Astrocyte (in vitro differentiated cells and primary cell): ENCODE results near the gene LCE1A. TPM values are rescaled to one million over a fixed set of nuclear protein-coding genes. Genes with fewer than 3 reads are reported as not detected.

Source experiments
- DNase-seq: peaks from one replicate; pipeline ENCODE4 v3.0.0-alpha.2; 2010; ENCODE audit warnings: low read depth
- FAIRE-seq: peaks from 2 replicates; lab custom pipeline; 2011; peaks lifted over from hg19 to GRCh38; lab: Jason Lieb, UNC
- H2AFZ ChIP-seq: 2 replicates; pipeline ENCODE4 v1.6.0; 2012; ENCODE audit warnings: low read depth, low read length, inconsistent platforms
- H3K27ac ChIP-seq: 2 replicates; pipeline ENCODE4 v1.5.1; 2011; ENCODE audit warnings: low read depth, low read length, inconsistent platforms
- H3K27me3 ChIP-seq: 2 replicates; pipeline ENCODE4 v1.6.0; 2011; ENCODE audit warnings: low read length, inconsistent platforms; ENCODE audit not compliant: insufficient read depth
- H3K36me3 ChIP-seq: 2 replicates; pipeline ENCODE4 v1.5.1; 2011; ENCODE audit warnings: low read length, inconsistent platforms; ENCODE audit not compliant: insufficient read depth
- H3K4me1 ChIP-seq: 2 replicates; pipeline ENCODE4 v1.5.1; 2011; ENCODE audit warnings: low read length, inconsistent platforms; ENCODE audit not compliant: insufficient read depth
- H3K4me2 ChIP-seq: 2 replicates; pipeline ENCODE4 v1.6.0; 2012; ENCODE audit warnings: low read length, inconsistent platforms
- H3K4me3 ChIP-seq: 2 replicates; pipeline ENCODE4 v1.5.1; 2011; ENCODE audit warnings: low read depth, mild to moderate bottlenecking, low read length, inconsistent platforms; ENCODE audit not compliant: insufficient read depth
- H3K79me2 ChIP-seq: 2 replicates; pipeline ENCODE4 v1.6.0; 2012; ENCODE audit warnings: mild to moderate bottlenecking, low read length, inconsistent platforms; ENCODE audit not compliant: insufficient read depth
- H3K9ac ChIP-seq: 2 replicates; pipeline ENCODE4 v1.6.0; 2012; ENCODE audit warnings: mild to moderate bottlenecking, low read length, inconsistent platforms
- H3K9me3 ChIP-seq: 2 replicates; pipeline ENCODE4 v1.5.1; 2012; ENCODE audit warnings: low read depth, mild to moderate bottlenecking, low read length, inconsistent platforms; ENCODE audit not compliant: insufficient read depth
- H4K20me1 ChIP-seq: 2 replicates; pipeline ENCODE4 v1.6.0; 2012; ENCODE audit warnings: low read length, inconsistent platforms; ENCODE audit not compliant: insufficient read depth
- H3K27ac Mint-ChIP-seq: one replicate; pipeline ENCODE4 v1.8.0; 2021; ENCODE audit warnings: mild to moderate bottlenecking, mixed read lengths; ENCODE audit not compliant: unreplicated experiment
- H3K27me3 Mint-ChIP-seq: one replicate; pipeline ENCODE4 v1.8.0; 2021; ENCODE audit warnings: low read depth, mixed read lengths; ENCODE audit not compliant: unreplicated experiment
- H3K36me3 Mint-ChIP-seq: one replicate; pipeline ENCODE4 v1.8.0; 2021; ENCODE audit warnings: low read depth, mixed read lengths; ENCODE audit not compliant: unreplicated experiment
- H3K4me1 Mint-ChIP-seq: one replicate; pipeline ENCODE4 v1.8.0; 2021; ENCODE audit warnings: low read depth, mixed read lengths; ENCODE audit not compliant: unreplicated experiment
- H3K4me3 Mint-ChIP-seq: one replicate; pipeline ENCODE4 v1.8.0; 2021; ENCODE audit warnings: mild to moderate bottlenecking, moderate library complexity, mixed read lengths; ENCODE audit not compliant: unreplicated experiment
- H3K9me3 Mint-ChIP-seq: one replicate; pipeline ENCODE4 v1.8.0; 2021; ENCODE audit warnings: mild to moderate bottlenecking, mixed read lengths; ENCODE audit not compliant: unreplicated experiment
- EZH2 ChIP-seq: IDR thresholded peaks from 2 replicates; pipeline ENCODE4 v1.6.1; 2012; ENCODE audit warnings: mild to moderate bottlenecking, low read length, inconsistent platforms; ENCODE audit not compliant: insufficient read depth
- total RNA-seq: library from RNA; stranded (reverse); gene quantifications from 2 replicates; pipeline ENCODE4 v1.2.1, GENCODE V29; 2021
- TF ChIP-seq, protein P1 (sequence below): IDR thresholded peaks from 2 replicates; pipeline ENCODE4 v1.5.1; 2011; ENCODE audit warnings: low read depth, mild to moderate bottlenecking, inconsistent platforms, low read length, moderate library complexity; ENCODE audit not compliant: insufficient read depth

Gene LCE1A
- total RNA-seq, 1 donor from 2014 or later = not detected

DNA sequence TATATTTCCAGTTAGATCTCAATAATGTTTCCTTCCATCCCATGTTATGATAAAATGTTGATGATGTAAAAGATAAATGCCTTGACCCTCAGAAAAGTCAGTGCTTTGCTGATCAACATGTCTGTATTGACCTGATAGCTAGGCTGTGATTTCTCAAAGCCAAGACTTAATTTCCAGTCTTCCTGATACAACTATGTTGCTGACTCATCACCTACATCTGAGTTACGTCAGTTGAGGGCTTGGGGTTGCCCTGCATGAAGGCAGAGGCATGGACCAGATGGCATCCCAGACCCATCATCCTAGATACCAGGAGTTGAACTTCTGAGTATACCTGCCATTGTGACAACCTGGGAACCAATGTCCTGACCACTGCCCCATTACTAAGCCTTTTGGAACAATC lies 25.9 kb upstream of the LCE1A start:
- no peaks in the 10 kb centered on the region for H3K9me3 Mint-ChIP-seq
- H3K27ac Mint-ChIP-seq = no peak overlapping the region
- H3K4me1 Mint-ChIP-seq = no peaks in the 10 kb centered on the region
- no peak overlapping the region for H3K27ac ChIP-seq
- no peaks in the 10 kb centered on the region for H3K4me1 ChIP-seq
- H3K79me2 ChIP-seq = no peaks in the 10 kb centered on the region
- TF ChIP-seq, protein P1, sequence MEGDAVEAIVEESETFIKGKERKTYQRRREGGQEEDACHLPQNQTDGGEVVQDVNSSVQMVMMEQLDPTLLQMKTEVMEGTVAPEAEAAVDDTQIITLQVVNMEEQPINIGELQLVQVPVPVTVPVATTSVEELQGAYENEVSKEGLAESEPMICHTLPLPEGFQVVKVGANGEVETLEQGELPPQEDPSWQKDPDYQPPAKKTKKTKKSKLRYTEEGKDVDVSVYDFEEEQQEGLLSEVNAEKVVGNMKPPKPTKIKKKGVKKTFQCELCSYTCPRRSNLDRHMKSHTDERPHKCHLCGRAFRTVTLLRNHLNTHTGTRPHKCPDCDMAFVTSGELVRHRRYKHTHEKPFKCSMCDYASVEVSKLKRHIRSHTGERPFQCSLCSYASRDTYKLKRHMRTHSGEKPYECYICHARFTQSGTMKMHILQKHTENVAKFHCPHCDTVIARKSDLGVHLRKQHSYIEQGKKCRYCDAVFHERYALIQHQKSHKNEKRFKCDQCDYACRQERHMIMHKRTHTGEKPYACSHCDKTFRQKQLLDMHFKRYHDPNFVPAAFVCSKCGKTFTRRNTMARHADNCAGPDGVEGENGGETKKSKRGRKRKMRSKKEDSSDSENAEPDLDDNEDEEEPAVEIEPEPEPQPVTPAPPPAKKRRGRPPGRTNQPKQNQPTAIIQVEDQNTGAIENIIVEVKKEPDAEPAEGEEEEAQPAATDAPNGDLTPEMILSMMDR = no peak
- TF ChIP-seq EZH2 = no peak
- H3K36me3 ChIP-seq = no peaks in the 10 kb centered on the region
- no peaks in the 10 kb centered on the region for H3K36me3 Mint-ChIP-seq
- no peaks in the 10 kb centered on the region for H4K20me1 ChIP-seq
- H3K4me3 ChIP-seq = no peak overlapping the region
- H3K9ac ChIP-seq = no peak overlapping the region
- DNase-seq (no peak), FAIRE-seq (no peak)
- H2AFZ ChIP-seq = no peak overlapping the region
- H3K9me3 ChIP-seq = no peaks in the 10 kb centered on the region
- H3K27me3 Mint-ChIP-seq = peaks cover 2% of the 10 kb centered on the region
- H3K27me3 ChIP-seq = no peaks in the 10 kb centered on the region
- no peak overlapping the region for H3K4me2 ChIP-seq
- H3K4me3 Mint-ChIP-seq = no peak overlapping the region

DNA sequence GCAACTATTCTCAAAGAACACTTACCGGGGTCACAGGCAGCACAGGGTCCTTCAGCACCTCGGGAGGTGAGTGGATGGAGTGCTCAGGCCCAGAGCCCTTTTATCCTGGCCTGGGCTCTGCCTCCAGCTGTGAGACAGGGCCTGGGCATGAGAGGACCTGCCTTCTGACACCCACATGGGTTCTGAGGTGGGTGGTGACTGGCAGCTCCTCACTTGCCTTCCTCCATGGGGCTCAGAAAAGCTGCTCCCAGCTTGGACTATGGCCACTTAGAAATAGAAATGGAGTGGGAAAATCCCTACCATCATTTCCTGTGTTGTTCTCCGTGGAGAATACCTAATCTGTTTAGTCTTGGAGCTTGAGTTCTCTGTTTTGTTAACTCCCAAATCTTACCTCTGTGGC lies 20.7 kb upstream of the LCE1A start, which contains the start of gene LCE1C:
Gene LCE1C, minus strand, starts transcription at position 76 of the 400 bp plus-strand sequence. CDS start 1,173 bp downstream, outside the sequence.
- Histone ChIP-seq H3K4me3 (no peak within 1 kb of the TSS), H3K27me3 (no peaks in the 10 kb centered on the region), H2AFZ (no peak within 1 kb of the TSS), H3K4me2 (no peak within 1 kb of the TSS), H3K9ac (no peak within 1 kb of the TSS), H3K36me3 (no peaks in the 10 kb centered on the region), H3K27ac (no peak within 1 kb of the TSS), H3K4me1 (no peaks in the 10 kb centered on the region), H4K20me1 (no peaks in the 10 kb centered on the region), H3K79me2 (no peaks in the 10 kb centered on the region), H3K9me3 (no peaks in the 10 kb centered on the region)
- Mint-ChIP-seq H3K9me3 (no peaks in the 10 kb centered on the region), H3K4me1 (no peaks in the 10 kb centered on the region), H3K27me3 (peaks cover 5% of the 10 kb centered on the region), H3K4me3 (no peak within 1 kb of the TSS), H3K36me3 (no peaks in the 10 kb centered on the region), H3K27ac (no peak within 1 kb of the TSS)
- DNase-seq (no peak), FAIRE-seq (no peak)
- TF ChIP-seq, protein P1 = no peak
- no peak for TF ChIP-seq EZH2

DNA sequence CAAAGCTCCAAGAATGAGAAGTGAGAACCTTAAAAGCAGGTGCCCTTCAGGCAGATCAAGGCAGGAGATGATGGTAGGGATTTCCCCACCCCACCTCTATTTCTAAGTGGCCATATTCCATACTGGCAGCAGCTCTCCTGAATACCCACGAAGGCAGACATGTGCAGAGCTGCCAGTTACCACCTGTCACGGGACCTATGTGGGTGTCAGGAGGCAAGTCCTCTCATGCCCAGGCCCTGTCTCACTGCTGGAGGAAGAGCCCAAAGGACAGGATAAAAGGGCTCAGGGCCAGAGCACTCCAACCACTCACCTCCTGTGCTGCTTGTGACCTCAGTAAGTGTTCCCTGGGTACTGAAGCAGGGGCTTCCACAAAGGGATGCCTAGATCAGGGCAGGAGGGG lies 16.2 kb upstream of the LCE1A start:
- Histone ChIP-seq H3K4me3 (no peak overlapping the region), H4K20me1 (no peaks in the 10 kb centered on the region), H3K27ac (no peak overlapping the region), H3K27me3 (no peaks in the 10 kb centered on the region), H2AFZ (no peak overlapping the region), H3K4me2 (no peak overlapping the region), H3K9me3 (no peaks in the 10 kb centered on the region), H3K36me3 (no peaks in the 10 kb centered on the region), H3K79me2 (no peaks in the 10 kb centered on the region), H3K9ac (no peak overlapping the region), H3K4me1 (no peaks in the 10 kb centered on the region)
- Mint-ChIP-seq H3K36me3 (no peaks in the 10 kb centered on the region), H3K4me1 (no peaks in the 10 kb centered on the region), H3K4me3 (no peak overlapping the region), H3K9me3 (no peaks in the 10 kb centered on the region), H3K27ac (no peak overlapping the region), H3K27me3 (peaks cover 9% of the 10 kb centered on the region)
- DNase-seq (no peak), FAIRE-seq (no peak)
- TF ChIP-seq EZH2 = no peak
- TF ChIP-seq, protein P1 = no peak
